GM12801 (cell line): Measurements from ENCODE around the gene SNED1.

Experiments
- TF ChIP-seq, protein P1 (sequence below): IDR thresholded peaks from one replicate; pipeline ENCODE4 v1.5.1; 2011; ENCODE audit warnings: control low read depth; ENCODE audit not compliant: insufficient read length; ENCODE audit errors: extremely low read depth

Gene SNED1

DNA sequence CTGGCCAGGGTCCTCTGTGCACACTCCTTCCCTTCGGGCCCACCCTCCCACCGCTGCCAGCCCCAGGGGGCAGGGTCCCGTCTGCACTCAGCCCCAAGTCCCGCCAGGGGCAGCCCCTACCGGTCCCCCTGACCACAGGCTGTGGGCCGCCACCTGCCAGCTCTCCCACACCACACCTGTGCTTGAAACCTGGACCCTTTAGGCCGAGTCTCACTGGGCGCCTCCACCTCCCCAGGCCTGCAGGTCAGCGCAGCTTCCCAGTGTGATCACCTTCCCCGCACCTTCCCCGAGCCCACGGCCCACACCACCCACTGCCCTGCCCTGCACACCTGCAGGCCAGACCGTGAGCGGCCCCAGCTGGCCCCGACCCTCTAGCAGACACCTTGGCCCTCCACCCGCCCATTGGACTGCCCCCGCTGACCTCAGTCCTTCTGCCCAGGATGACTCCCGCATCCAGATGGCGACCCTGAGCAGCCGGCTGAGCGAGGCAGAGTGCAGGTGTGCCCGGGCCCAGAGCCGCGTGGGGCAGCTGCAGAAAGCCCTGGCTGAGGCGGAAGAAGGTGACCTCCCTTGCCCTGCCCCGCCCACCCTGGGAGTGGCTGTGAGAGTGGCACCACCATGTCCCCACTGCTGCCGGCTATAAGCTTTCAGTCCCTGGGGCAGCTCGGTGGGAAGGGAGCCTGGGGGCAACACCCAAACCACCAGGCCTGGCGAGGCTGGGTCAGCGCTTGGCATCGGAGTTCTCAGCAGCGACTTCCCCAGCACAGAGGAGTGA is 31.3 kb upstream of the SNED1 start:
- TF ChIP-seq, protein P1, sequence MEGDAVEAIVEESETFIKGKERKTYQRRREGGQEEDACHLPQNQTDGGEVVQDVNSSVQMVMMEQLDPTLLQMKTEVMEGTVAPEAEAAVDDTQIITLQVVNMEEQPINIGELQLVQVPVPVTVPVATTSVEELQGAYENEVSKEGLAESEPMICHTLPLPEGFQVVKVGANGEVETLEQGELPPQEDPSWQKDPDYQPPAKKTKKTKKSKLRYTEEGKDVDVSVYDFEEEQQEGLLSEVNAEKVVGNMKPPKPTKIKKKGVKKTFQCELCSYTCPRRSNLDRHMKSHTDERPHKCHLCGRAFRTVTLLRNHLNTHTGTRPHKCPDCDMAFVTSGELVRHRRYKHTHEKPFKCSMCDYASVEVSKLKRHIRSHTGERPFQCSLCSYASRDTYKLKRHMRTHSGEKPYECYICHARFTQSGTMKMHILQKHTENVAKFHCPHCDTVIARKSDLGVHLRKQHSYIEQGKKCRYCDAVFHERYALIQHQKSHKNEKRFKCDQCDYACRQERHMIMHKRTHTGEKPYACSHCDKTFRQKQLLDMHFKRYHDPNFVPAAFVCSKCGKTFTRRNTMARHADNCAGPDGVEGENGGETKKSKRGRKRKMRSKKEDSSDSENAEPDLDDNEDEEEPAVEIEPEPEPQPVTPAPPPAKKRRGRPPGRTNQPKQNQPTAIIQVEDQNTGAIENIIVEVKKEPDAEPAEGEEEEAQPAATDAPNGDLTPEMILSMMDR, result no peak

DNA sequence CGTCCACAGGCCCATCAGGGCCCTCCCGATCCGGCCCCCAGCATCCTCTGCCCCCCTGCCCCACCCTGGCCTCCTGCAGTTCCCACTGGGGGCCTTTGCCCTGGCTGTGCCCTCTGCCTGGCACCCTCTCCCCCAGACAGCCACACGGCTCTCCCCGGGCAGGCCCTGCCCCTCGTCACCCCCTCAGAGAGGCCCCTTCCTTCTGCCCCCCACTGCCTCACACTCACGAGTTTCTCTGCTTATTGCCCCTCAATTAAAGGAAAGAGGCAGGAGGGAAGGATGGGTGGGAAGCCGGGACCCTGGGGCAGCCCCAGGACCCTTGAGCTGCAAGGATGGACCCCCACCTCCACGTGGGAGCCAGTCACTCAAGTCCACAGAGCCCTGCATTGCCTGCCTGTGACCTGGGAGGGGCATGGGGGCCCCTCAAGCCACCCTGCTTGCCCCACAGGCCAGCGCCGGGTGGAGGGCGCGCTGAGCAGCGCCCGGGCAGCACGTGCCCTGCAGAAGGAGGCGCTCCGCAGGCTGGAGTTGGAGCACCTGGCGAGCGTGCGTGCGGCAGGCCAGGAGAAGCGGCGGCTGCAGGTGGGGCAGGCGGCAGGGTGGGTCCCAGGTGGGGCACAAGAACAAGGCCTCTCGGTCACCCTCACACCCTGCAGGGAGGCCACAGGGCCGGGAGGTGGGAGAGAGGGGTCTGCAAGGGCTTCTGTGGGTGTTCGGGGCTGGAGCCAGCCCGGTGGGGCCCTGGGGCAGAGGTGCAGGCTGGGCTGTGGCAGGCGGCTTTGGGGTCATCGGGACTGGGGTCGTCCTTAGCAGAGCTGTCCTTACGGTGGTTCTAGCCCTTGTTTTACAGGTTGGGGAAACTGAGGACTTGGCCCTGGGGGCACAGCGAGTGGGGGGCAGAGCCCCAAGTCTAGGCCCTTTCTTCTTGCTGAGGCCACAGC is 30.5 kb upstream of the SNED1 start:
- TF ChIP-seq, protein P1, result no peak

DNA sequence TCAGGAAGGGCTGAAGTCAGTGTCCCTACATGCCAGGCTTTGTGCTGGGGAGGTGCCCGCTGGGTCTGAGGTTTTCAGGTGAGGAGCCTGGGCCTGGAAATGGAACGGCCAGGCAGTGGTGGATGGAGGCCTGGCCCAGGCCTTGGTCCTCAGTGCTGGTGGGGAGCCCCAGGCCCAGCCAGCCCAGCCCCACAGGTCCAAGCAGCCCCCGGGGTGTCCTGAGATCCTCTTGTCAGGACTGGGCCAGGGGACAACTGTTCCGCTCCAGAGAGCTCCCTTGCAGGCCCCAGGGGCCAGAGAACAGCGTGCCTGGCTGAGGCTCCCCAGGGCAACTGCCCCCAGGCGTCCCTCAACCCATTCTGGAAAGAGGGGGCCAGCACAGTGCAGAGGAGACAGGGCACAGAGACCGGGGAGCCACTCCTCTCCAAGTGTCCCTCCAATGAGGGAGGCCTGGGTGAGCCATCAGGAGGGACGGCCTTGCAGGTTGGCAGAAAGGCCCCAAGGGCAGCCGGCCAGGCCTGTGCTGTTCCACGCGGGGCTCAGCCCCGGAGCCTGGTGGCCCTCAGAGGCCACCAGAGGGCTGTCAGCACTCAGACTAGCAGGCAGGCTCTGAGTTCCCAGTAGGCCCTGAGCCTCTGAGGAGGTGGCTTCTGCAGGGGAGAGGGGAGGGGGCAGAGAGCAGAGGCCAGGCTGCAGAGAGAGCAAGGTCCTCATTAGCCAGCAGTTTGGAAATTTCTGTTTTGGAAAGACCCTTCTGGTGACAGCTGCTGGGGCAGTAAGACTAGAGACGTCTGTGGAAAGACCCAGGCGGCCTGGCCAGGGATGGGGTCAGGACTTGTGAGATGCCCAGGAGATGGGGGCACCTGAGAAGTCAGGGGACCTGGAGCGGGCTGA is 29.4 kb upstream of the SNED1 start:
- TF ChIP-seq, protein P1, result no peak

DNA sequence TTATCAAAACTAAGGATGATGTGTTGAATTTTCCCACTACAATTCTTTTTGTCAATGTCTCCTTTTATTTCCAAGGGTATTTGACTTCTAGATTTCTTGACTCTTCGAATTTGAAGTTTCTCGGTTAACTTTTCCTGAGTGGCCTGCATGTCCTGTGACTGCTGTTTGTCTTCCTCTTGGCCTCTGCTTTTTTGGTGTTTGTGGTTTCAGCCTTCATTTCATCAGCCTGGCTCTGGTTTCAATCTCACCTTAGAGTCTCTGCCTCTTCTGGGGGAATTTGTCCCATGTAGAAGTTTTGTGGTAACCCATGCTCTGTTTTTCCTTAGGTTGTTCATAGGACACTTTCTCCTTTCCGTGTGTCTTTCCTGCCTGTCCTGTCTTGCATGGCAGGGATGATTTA is 28.3 kb upstream of the SNED1 start:
- TF ChIP-seq, protein P1, result no peak

DNA sequence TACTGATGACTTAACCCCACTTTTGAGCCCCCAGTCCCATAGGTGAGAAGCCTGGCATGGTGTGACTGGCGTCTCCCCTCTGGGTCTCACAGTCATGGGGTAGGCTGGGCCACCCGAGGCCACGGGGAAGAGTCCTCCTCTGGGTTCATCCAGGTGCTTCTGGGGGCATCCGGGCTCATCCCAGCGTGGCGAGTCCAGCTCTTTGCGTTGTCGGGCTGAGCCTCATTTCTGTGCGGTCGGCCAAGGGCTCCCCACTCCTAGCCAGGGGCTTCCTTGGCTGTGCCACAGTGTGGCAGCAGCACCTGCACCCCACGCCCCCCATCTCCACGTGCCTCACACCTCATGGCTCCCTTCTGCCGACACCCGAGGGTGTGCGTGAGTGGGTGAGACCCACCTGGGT is 27.6 kb upstream of the SNED1 start:
- TF ChIP-seq, protein P1, result no peak

DNA sequence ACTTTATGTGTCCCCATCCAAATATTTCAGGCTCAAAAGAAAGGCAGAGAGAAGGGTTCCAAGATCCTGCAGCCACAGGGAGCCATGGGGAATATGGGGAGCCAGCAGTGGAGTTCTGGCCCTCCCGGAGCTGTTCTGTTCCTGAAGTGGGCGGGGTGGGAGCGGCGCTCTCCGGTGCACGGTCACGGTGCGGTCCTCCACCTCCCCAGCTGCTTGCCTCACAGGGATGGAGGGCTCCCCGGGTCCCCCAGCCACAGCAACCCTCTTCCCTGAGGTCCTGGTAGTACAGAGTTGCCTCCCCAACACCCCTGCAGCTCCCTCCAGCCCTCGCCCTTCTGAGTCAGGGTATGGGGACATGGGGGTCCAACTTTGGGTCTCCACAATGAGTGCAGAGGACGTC is 26.2 kb upstream of the SNED1 start:
- TF ChIP-seq, protein P1, result no peak
